ENCODE data around the gene ATXN3.

Gene ATXN3

DNA sequence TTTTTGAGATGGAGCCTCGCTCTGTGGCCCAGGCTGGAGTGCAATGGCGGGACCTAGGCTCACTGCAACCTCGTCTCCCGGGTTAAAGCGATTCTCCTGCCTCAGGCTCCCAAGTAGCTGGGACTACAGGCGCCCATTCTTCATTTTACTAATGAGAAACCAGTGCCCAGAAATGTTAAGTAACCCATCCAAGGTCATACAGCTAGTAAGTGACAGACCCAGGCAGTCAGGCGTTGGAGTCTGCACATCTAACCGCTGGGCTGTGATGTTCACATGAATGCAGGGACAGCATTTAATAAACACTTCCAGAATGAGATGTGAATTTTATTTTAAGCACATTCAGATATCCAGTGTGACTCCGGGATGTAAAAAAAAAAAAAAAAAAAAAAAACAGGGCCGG lies 65.2 kb downstream of the ATXN3 start:
- TF ChIP-seq, protein P1, sequence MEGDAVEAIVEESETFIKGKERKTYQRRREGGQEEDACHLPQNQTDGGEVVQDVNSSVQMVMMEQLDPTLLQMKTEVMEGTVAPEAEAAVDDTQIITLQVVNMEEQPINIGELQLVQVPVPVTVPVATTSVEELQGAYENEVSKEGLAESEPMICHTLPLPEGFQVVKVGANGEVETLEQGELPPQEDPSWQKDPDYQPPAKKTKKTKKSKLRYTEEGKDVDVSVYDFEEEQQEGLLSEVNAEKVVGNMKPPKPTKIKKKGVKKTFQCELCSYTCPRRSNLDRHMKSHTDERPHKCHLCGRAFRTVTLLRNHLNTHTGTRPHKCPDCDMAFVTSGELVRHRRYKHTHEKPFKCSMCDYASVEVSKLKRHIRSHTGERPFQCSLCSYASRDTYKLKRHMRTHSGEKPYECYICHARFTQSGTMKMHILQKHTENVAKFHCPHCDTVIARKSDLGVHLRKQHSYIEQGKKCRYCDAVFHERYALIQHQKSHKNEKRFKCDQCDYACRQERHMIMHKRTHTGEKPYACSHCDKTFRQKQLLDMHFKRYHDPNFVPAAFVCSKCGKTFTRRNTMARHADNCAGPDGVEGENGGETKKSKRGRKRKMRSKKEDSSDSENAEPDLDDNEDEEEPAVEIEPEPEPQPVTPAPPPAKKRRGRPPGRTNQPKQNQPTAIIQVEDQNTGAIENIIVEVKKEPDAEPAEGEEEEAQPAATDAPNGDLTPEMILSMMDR (IDR thresholded peaks at IDR 0.05; ENCODE audit: low read depth, low read length): no peak
- H3K4me3 ChIP-seq (ENCODE audit: low read depth, low read length): peak overlapping the region; percentile 99
- in situ Hi-C loops (cut with HindIII; ENCODE audit: low sequenced_read_pairs): no loop called here
- DNase-seq (ENCODE audit: low read depth, low spot score): no peak

DNA sequence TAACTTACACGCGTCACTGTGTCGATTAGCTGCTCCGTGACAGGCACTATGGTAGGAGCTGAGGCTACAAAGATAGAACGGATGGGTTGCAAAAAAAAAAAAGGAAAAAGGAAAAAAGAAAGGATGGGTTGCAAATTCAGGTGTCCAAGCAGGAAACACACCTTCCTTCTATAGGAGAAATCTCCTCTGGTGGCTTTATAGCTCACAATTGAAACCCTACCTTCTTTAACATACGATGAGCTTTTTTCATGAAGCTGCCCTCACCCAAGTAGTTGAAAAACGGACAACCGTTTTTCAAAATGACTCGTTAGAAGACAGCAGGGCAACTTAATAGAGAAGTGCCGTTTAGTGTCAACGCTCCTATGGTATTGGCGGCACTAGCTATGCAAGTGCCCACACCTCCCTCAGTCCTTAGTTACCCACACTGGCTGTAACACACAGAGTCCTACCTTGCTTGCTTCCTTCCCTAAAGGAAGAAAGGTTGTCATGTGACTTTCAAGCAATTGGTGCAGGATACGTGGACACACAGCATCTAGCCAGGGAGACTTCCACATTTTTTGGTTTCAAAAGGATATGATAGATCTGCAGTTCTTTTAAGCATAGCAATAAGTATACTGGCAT lies 65.8 kb downstream of the ATXN3 start:
- DNase-seq (ENCODE audit: low read depth, low spot score): peak; percentile 35
- peak overlapping the region; percentile 99 for H3K4me3 ChIP-seq (ENCODE audit: low read depth, low read length)
- in situ Hi-C loops (cut with HindIII; ENCODE audit: low sequenced_read_pairs): no loop called here
- TF ChIP-seq, protein P1 (IDR thresholded peaks at IDR 0.05; ENCODE audit: low read depth, low read length): no peak

- TF ChIP-seq, protein P1 (IDR thresholded peaks at IDR 0.05; ENCODE audit: low read depth, low read length): no peak
- peak; percentile 96 for DNase-seq (ENCODE audit: low read depth, low spot score)
- peak within 1 kb of the TSS; percentile 99 for H3K4me3 ChIP-seq (ENCODE audit: low read depth, low read length)
- in situ Hi-C loops (cut with HindIII; ENCODE audit: low sequenced_read_pairs): no loop called here
These were observed 66.5 kb downstream of the ATXN3 start, which contains the start of gene TRIP11 for GRCh38 chr14:92039719-92040430. Gene TRIP11 (minus strand): TSS chr14:92040059. CDS start chr14:92039685, 374 bp downstream.

DNA sequence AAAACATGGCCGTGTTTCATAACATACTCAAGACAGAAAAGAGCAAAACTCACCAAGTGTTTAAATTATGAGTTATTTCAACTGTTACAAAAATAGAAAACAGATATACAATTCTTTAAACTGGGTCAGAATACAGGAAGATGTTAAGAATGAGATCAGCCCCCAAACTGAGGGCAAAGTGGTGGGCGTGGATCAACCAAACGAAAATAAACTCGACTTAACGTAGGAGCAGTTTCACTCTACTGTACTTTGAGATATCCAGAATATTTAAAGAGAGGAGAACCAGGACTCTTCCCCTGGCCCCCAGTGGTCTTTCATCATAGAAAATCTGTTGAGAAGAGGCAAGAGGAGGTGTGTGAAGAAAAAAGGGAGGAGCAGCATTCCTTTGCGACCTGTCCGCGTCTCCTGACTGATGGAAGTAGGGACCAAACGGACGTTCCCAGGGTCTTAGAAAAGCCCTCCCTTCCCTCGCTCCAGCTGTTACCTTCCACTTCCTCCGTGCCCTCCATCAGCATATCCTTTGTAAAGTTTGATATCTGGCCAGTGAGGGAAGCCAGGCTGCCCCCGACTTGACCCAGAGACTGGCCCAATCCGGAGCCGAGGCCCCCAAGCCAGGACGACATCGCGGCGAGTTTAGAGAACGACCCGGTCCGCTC lies 67.2 kb downstream of the ATXN3 start:
- peak; percentile 73 for DNase-seq (ENCODE audit: low read depth, low spot score)
- TF ChIP-seq, protein P1 (IDR thresholded peaks at IDR 0.05; ENCODE audit: low read depth, low read length): no peak
- in situ Hi-C loops (cut with HindIII; ENCODE audit: low sequenced_read_pairs): no loop called here
- peak overlapping the region; percentile 99 for H3K4me3 ChIP-seq (ENCODE audit: low read depth, low read length)

DNA sequence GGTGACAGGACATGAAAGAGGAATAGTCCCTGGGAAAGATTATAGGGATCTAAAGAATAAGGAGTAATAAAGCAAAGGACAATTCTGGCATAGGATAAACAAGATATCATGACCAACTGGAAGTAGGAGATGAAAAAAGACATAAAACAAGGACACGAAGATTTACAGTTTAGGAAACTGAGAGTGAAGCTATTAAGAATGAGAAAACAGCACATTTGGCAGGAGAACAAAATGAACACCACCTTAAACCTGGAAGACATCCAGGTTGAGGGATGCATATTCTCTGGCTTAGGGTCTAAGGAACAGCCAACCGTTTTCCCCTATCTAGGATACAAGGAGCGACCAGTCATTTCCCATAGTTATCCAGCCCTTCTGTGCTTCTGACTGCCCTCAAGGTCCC lies 68.4 kb downstream of the ATXN3 start:
- DNase-seq (ENCODE audit: low read depth, low spot score): no peak
- H3K4me3 ChIP-seq (ENCODE audit: low read depth, low read length): peak overlapping the region; percentile 99
- TF ChIP-seq, protein P1 (IDR thresholded peaks at IDR 0.05; ENCODE audit: low read depth, low read length): no peak
- in situ Hi-C loops (cut with HindIII; ENCODE audit: low sequenced_read_pairs): no loop called here

DNA sequence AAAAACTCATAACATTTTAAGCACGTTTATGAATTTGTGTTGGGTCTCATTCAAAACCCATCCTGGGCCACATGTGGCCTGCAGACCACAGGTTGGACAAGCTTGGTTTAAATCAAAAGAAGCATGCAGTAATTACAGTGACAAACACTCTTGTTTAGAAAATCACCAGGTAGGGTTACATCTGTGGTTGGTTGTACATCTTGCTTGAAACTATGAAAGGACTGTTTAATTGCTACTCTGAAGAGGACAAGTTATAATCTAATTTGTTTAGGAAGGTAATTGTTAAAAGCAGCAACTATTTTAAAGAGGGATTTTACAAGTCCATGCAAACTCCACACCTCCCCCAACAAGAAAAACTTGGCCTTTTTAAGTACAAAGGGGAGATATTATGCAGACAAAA lies 70.5 kb downstream of the ATXN3 start:
- no peak for DNase-seq (ENCODE audit: low read depth, low spot score)
- TF ChIP-seq, protein P1 (IDR thresholded peaks at IDR 0.05; ENCODE audit: low read depth, low read length): no peak

More for the DNA sequence above, 70.5 kb downstream of the ATXN3 start:
- in situ Hi-C loops (cut with HindIII; ENCODE audit: low sequenced_read_pairs): no loop called here
- H3K4me3 ChIP-seq (ENCODE audit: low read depth, low read length): no peak overlapping the region
